ENCODE results near the gene MBD1.

GRCh38 chr18:50307400-50307737 is 26.0 kb upstream of the MBD1 start:
- TF ChIP-seq FOXM1 (CRISPR knock-in tag; IDR thresholded peaks at IDR 0.05) (no peak), RAD51 (IDR thresholded peaks at IDR 0.05; ENCODE audit: borderline replicate concordance) (no peak), ZNF7 (CRISPR knock-in tag; IDR thresholded peaks at IDR 0.05) (no peak), ZNF484 (CRISPR knock-in tag; IDR thresholded peaks at IDR 0.05; ENCODE audit: borderline replicate concordance, low read depth) (no peak), HNRNPUL1 (IDR thresholded peaks at IDR 0.05; ENCODE audit: low read depth, low read length) (no peak)

Data from HepG2 (cell line).